Uterus (tissue), 2 donors: ENCODE results near the gene LYSMD3.

ENCODE experiments used
- POLR2A ChIP-seq, 2 donors: fragments of 450-650 bp; IDR thresholded peaks; one replicate each; pipeline ENCODE4 v1.6.1; 2016; ENCODE audit warnings: antibody characterized with exemption in 2 of 2, mild to moderate bottlenecking in 1 of 2, moderate library complexity in 1 of 2
- TF ChIP-seq, protein P1 (sequence below), 4 experiments: fragments of 200-600 bp in 2 of 4; fragments of 450-650 bp in 2 of 4; sonication (generic) in 2 of 4; IDR thresholded peaks; one replicate each; pipeline ENCODE4 v1.5.1; 2016 to 2019; ENCODE audit warnings: antibody characterized with exemption in 4 of 4, mild to moderate bottlenecking in 2 of 4, moderate library complexity in 1 of 4

DNA sequence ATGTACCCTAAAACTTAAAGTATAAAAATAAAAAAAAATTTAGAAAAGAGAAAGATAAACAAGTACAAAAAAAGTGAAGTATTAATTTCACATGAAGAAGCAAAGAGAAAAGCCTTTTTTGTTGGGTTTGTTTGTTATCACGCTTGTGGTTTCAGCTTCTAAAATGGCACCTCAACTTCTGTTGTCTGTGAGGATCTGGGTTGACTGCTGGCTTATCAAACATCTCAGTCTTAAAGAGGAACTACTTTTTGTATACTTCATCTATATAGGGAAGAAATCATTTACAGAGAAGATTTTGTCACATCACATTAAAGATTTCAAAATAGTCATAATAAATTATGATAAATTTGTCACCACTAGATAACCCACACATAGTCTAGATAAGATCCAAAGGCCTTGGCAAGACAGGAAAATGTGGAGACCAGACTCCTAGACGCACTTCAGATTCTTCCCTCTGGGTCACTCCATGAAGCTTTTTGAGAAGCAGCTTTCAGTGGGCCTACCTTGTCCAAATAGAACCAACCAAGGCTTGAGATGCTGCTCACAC lies 20.4 kb upstream of the LYSMD3 start:
- TF ChIP-seq, protein P1, sequence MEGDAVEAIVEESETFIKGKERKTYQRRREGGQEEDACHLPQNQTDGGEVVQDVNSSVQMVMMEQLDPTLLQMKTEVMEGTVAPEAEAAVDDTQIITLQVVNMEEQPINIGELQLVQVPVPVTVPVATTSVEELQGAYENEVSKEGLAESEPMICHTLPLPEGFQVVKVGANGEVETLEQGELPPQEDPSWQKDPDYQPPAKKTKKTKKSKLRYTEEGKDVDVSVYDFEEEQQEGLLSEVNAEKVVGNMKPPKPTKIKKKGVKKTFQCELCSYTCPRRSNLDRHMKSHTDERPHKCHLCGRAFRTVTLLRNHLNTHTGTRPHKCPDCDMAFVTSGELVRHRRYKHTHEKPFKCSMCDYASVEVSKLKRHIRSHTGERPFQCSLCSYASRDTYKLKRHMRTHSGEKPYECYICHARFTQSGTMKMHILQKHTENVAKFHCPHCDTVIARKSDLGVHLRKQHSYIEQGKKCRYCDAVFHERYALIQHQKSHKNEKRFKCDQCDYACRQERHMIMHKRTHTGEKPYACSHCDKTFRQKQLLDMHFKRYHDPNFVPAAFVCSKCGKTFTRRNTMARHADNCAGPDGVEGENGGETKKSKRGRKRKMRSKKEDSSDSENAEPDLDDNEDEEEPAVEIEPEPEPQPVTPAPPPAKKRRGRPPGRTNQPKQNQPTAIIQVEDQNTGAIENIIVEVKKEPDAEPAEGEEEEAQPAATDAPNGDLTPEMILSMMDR (IDR thresholded peaks at IDR 0.05) = no peak
- TF ChIP-seq POLR2A (IDR thresholded peaks at IDR 0.05) = no peak
